H9 (cell line): ENCODE data around the gene CMTM8. TPM values are rescaled to one million over a fixed set of nuclear protein-coding genes. Genes with fewer than 3 reads are reported as not detected.
A peak's percentile ranks its signal among the peaks of the same experiment; 100 is the strongest.

Experiments used
- DNase-seq: peaks from one replicate; pipeline ENCODE4 v3.0.0-alpha.2; 2017
- H2AFZ ChIP-seq: one replicate; pipeline ENCODE4 v1.6.1; 2013; ENCODE audit warnings: mild to moderate bottlenecking, low read length, control low read depth, moderate library complexity
- H2AK5ac ChIP-seq: 2 replicates; pipeline ENCODE4 v1.6.1; 2013; ENCODE audit warnings: low read length, control low read depth, mixed read lengths; ENCODE audit not compliant: insufficient read length
- H2BK120ac ChIP-seq: one replicate; pipeline ENCODE4 v1.6.1; 2013; ENCODE audit warnings: low read depth, mild to moderate bottlenecking, low read length, control low read depth, inconsistent platforms; ENCODE audit not compliant: poor library complexity, severe bottlenecking
- H2BK12ac ChIP-seq: 2 replicates; pipeline ENCODE4 v1.6.1; 2013; ENCODE audit warnings: low read length, control low read depth, mixed read lengths, low read depth; ENCODE audit not compliant: insufficient read length
- H2BK15ac ChIP-seq: 2 replicates; pipeline ENCODE4 v1.6.1; 2013; ENCODE audit warnings: low read depth, low read length, control low read depth
- H2BK20ac ChIP-seq: one replicate; pipeline ENCODE4 v1.6.1; 2013; ENCODE audit warnings: low read depth, mild to moderate bottlenecking, low read length, control low read depth, inconsistent platforms; ENCODE audit not compliant: poor library complexity, severe bottlenecking
- H2BK5ac ChIP-seq: 2 replicates; pipeline ENCODE4 v1.6.1; 2013; ENCODE audit warnings: low read length, control low read depth, mixed read lengths; ENCODE audit not compliant: insufficient read length
- H3K14ac ChIP-seq: 2 replicates; pipeline ENCODE4 v1.6.1; 2013; ENCODE audit warnings: low read length, control low read depth; ENCODE audit not compliant: insufficient read depth
- H3K18ac ChIP-seq: 2 replicates; pipeline ENCODE4 v1.6.1; 2013; ENCODE audit warnings: low read depth, mild to moderate bottlenecking, mixed read lengths, low read length, control low read depth; ENCODE audit not compliant: insufficient read length
- H3K23ac ChIP-seq: 2 replicates; pipeline ENCODE4 v1.6.1; 2013; ENCODE audit warnings: low read length, control low read depth, mixed read lengths, low read depth; ENCODE audit not compliant: insufficient read length
- H3K23me2 ChIP-seq: 2 replicates; pipeline ENCODE4 v1.6.1; 2013; ENCODE audit warnings: low read depth, mild to moderate bottlenecking, mixed read lengths, low read length, control low read depth; ENCODE audit not compliant: insufficient read length, poor library complexity, severe bottlenecking
- H3K27ac ChIP-seq: 2 replicates; pipeline ENCODE4 v1.5.1; 2013; ENCODE audit warnings: low read length, control low read depth, mixed read lengths, low read depth; ENCODE audit not compliant: insufficient read length
- H3K27me3 ChIP-seq: 2 replicates; pipeline ENCODE4 v1.6.1; 2013; ENCODE audit warnings: low read length, control low read depth, inconsistent platforms; ENCODE audit not compliant: insufficient read depth
- H3K4ac ChIP-seq: 2 replicates; pipeline ENCODE4 v1.6.1; 2013; ENCODE audit warnings: low read depth, mild to moderate bottlenecking, control low read depth, inconsistent platforms, low read length, moderate library complexity
- H3K4me1 ChIP-seq: 2 replicates; pipeline ENCODE4 v1.6.1; 2013; ENCODE audit warnings: low read length, control low read depth, inconsistent platforms; ENCODE audit not compliant: insufficient read depth
- H3K4me2 ChIP-seq: 2 replicates; pipeline ENCODE4 v1.6.1; 2013; ENCODE audit warnings: low read length, control low read depth, mixed read lengths; ENCODE audit not compliant: insufficient read length, insufficient read depth
- H3K56ac ChIP-seq: 2 replicates; pipeline ENCODE4 v1.6.1; 2013; ENCODE audit warnings: low read depth, mild to moderate bottlenecking, mixed read lengths, low read length, control low read depth; ENCODE audit not compliant: insufficient read length
- H3K79me1 ChIP-seq: 2 replicates; pipeline ENCODE4 v1.6.1; 2013; ENCODE audit warnings: low read depth, mild to moderate bottlenecking, moderate library complexity, low read length, control low read depth, inconsistent platforms; ENCODE audit not compliant: insufficient read depth, poor library complexity, severe bottlenecking
- H3K79me2 ChIP-seq: 2 replicates; pipeline ENCODE4 v1.6.1; 2013; ENCODE audit warnings: low read length, control low read depth, inconsistent platforms; ENCODE audit not compliant: insufficient read depth
- H3K9ac ChIP-seq: 2 replicates; pipeline ENCODE4 v1.6.1; 2013; ENCODE audit warnings: low read length, control low read depth, mixed read lengths; ENCODE audit not compliant: insufficient read length; ENCODE audit errors: extremely low read depth
- H3K9me3 ChIP-seq: one replicate; pipeline ENCODE4 v1.6.1; 2013; ENCODE audit warnings: low read depth, low read length, inconsistent platforms; ENCODE audit not compliant: control insufficient read depth
- H3T11ph ChIP-seq: one replicate; pipeline ENCODE4 v1.6.1; 2013; ENCODE audit warnings: mild to moderate bottlenecking, low read length, control low read depth, inconsistent platforms
- H4K20me1 ChIP-seq: one replicate; pipeline ENCODE4 v1.6.1; 2013; ENCODE audit not compliant: control insufficient read depth, insufficient read length, insufficient read depth
- H4K5ac ChIP-seq: 2 replicates; pipeline ENCODE4 v1.6.1; 2013; ENCODE audit warnings: low read depth, mild to moderate bottlenecking, mixed read lengths, low read length, control low read depth; ENCODE audit not compliant: insufficient read length
- H4K8ac ChIP-seq: replicated peaks from 2 replicates; pipeline ENCODE4 v1.6.1; 2013; ENCODE audit warnings: low read length, control low read depth, mixed read lengths, low read depth; ENCODE audit not compliant: insufficient read length
- H4K91ac ChIP-seq: 2 replicates; pipeline ENCODE4 v1.6.1; 2013; ENCODE audit warnings: low read depth, mild to moderate bottlenecking, moderate library complexity, mixed read lengths, low read length, control low read depth; ENCODE audit not compliant: insufficient read length
- H3K27ac Mint-ChIP-seq, 3 experiments: 2 replicates in 2 of 3; 3 replicates in 1 of 3; pipeline ENCODE4 v1.8.0; 2020 to 2021; ENCODE audit warnings: mixed read lengths in 3 of 3, mild to moderate bottlenecking in 1 of 3, moderate library complexity in 1 of 3
- H3K27me3 Mint-ChIP-seq: 2 replicates; pipeline ENCODE4 v1.8.0; 2021; ENCODE audit warnings: low read depth, mild to moderate bottlenecking, moderate library complexity, mixed read lengths
- H3K36me3 Mint-ChIP-seq, 3 experiments: 2 replicates in 2 of 3; 3 replicates in 1 of 3; pipeline ENCODE4 v1.8.0; 2020 to 2021; ENCODE audit warnings: low read depth in 3 of 3, mixed read lengths in 3 of 3; ENCODE audit not compliant: insufficient read depth in 1 of 3
- H3K4me1 Mint-ChIP-seq, 2 experiments: 2 replicates each; pipeline ENCODE4 v1.8.0; 2020; ENCODE audit warnings: mixed read lengths in 2 of 2
- H3K4me3 Mint-ChIP-seq, 2 experiments: 2 replicates in 1 of 2; 3 replicates in 1 of 2; pipeline ENCODE4 v1.8.0; 2020 to 2021; ENCODE audit warnings: mild to moderate bottlenecking in 2 of 2, mixed read lengths in 2 of 2, moderate library complexity in 1 of 2
- H3K9me3 Mint-ChIP-seq, 2 experiments: 2 replicates in 1 of 2; 3 replicates in 1 of 2; pipeline ENCODE4 v1.8.0; 2020; ENCODE audit warnings: mild to moderate bottlenecking in 2 of 2, mixed read lengths in 2 of 2, moderate library complexity in 1 of 2
- WGBS: extraction: QIAGEN DNeasy Blood & Tissue Kit; methylation state at CpG from one replicate; pipeline ENCODE4 v1.1.7; 2013; ENCODE audit warnings: missing lambda C conversion rate, low lambda C conversion rate, mixed read lengths; ENCODE audit not compliant: insufficient read length; ENCODE audit errors: extremely low coverage; 5-methylcytosine and 5-hydroxymethylcytosine counted together
- total RNA-seq: library from RNA; stranded (reverse); gene quantifications from 2 replicates; pipeline ENCODE4 v1.2.1, GENCODE V29; 2021
- TF ChIP-seq, protein P1 (sequence below): fragments of 200-600 bp; sonication (generic); conservative IDR thresholded peaks from 3 replicates; pipeline ENCODE4 v1.8.0; 2021; ENCODE audit warnings: antibody characterized with exemption, mild to moderate bottlenecking

CMTM8 gene
- total RNA-seq, 1 experiment from 2014 or later = 4.0 TPM

- no peak overlapping the region for H3K23ac ChIP-seq
- no peak overlapping the region for H3K14ac ChIP-seq
- H3K27me3 Mint-ChIP-seq = no peaks in the 10 kb centered on the region
- no peak overlapping the region for H3K27ac ChIP-seq
- no peak overlapping the region for H2BK20ac ChIP-seq
- H4K8ac ChIP-seq = no peak overlapping the region
- no peak overlapping the region for H3T11ph ChIP-seq
- no peak overlapping the region for H3K9ac ChIP-seq
- H3K4me1 ChIP-seq = peaks cover 14% of the 10 kb centered on the region; the same call in 1 of the 2 replicates
- H3K23me2 ChIP-seq = no peaks in the 10 kb centered on the region
- H2AFZ ChIP-seq = no peak overlapping the region
- H3K36me3 Mint-ChIP-seq = peaks cover 0 to 3% (median 0%) of the 10 kb centered on the region in 3 experiments; a peak in 1 of 7 replicates
- H3K56ac ChIP-seq = no peak overlapping the region
- H3K27ac Mint-ChIP-seq = peak overlapping the region in 1 of 3 experiments; percentile 0; a peak in 1 of 7 replicates
- no peak overlapping the region for H4K5ac ChIP-seq
- H3K4ac ChIP-seq = no peak overlapping the region
- no peak overlapping the region for H2BK12ac ChIP-seq
- H3K18ac ChIP-seq = no peak overlapping the region
- no peak overlapping the region for H2BK5ac ChIP-seq
- H3K4me1 Mint-ChIP-seq = peaks cover 48 to 51% of the 10 kb centered on the region in 2 experiments
- H3K4me3 Mint-ChIP-seq = no peak overlapping the region
- no CpG with 5 or more reads among the region's 3 CpGs for WGBS
- DNase-seq = no peak
- H3K79me1 ChIP-seq = no peaks in the 10 kb centered on the region
- H2AK5ac ChIP-seq = no peak overlapping the region
- H2BK15ac ChIP-seq = no peak overlapping the region
- no peak overlapping the region for H2BK120ac ChIP-seq
- H3K9me3 ChIP-seq = no peaks in the 10 kb centered on the region
- H3K27me3 ChIP-seq = no peaks in the 10 kb centered on the region
- H4K91ac ChIP-seq = no peak overlapping the region
- no peaks in the 10 kb centered on the region for H3K9me3 Mint-ChIP-seq
- TF ChIP-seq, protein P1, sequence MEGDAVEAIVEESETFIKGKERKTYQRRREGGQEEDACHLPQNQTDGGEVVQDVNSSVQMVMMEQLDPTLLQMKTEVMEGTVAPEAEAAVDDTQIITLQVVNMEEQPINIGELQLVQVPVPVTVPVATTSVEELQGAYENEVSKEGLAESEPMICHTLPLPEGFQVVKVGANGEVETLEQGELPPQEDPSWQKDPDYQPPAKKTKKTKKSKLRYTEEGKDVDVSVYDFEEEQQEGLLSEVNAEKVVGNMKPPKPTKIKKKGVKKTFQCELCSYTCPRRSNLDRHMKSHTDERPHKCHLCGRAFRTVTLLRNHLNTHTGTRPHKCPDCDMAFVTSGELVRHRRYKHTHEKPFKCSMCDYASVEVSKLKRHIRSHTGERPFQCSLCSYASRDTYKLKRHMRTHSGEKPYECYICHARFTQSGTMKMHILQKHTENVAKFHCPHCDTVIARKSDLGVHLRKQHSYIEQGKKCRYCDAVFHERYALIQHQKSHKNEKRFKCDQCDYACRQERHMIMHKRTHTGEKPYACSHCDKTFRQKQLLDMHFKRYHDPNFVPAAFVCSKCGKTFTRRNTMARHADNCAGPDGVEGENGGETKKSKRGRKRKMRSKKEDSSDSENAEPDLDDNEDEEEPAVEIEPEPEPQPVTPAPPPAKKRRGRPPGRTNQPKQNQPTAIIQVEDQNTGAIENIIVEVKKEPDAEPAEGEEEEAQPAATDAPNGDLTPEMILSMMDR = no peak
- no peaks in the 10 kb centered on the region for H4K20me1 ChIP-seq
- no peaks in the 10 kb centered on the region for H3K79me2 ChIP-seq
- H3K4me2 ChIP-seq = no peak overlapping the region
Observed at GRCh38 chr3:32307591-32307990, 69.1 kb downstream of the CMTM8 start.
